Liver (tissue), 3 donors: ENCODE measurements around the gene ATP13A1.

Source experiments
- ATF3 ChIP-seq: IDR thresholded peaks from 2 replicates; pipeline ENCODE4 v1.6.1; 2016; ENCODE audit warnings: antibody characterized with exemption
- CTCF ChIP-seq: fragments of 150-350 bp; IDR thresholded peaks from 2 replicates; pipeline ENCODE4 v1.5.1; 2017; ENCODE audit warnings: improper control_type of control experiment, low read depth, low read length; ENCODE audit not compliant: missing input control
- EGR1 ChIP-seq, 2 donors: IDR thresholded peaks; 2 replicates each; pipeline ENCODE4 v1.6.1; 2016 to 2018; ENCODE audit warnings: antibody characterized with exemption in 2 of 2, low read depth in 2 of 2
- GABPA ChIP-seq, 2 donors: IDR thresholded peaks in 1 of 2; conservative IDR thresholded peaks in 1 of 2; 2 replicates each; pipeline ENCODE4 v1.6.1; 2016; ENCODE audit warnings: antibody characterized with exemption in 2 of 2, mild to moderate bottlenecking in 1 of 2, moderate library complexity in 1 of 2
- JUND ChIP-seq, 2 donors: IDR thresholded peaks; 2 replicates each; pipeline ENCODE4 v1.6.1; 2016; ENCODE audit warnings: antibody characterized with exemption in 2 of 2
- MAX ChIP-seq: IDR thresholded peaks from 2 replicates; pipeline ENCODE4 v1.6.1; 2016; ENCODE audit warnings: antibody characterized with exemption
- NR2F2 ChIP-seq: IDR thresholded peaks from 2 replicates; pipeline ENCODE4 v1.6.1; 2016; ENCODE audit warnings: antibody characterized with exemption
- RAD21 ChIP-seq, 2 donors: IDR thresholded peaks; 2 replicates each; pipeline ENCODE4 v1.6.1; 2016; ENCODE audit warnings: antibody characterized with exemption in 2 of 2, mild to moderate bottlenecking in 2 of 2
- REST ChIP-seq: IDR thresholded peaks from 2 replicates; pipeline ENCODE4 v1.6.1; 2016; ENCODE audit warnings: antibody characterized with exemption, mild to moderate bottlenecking
- SP1 ChIP-seq: IDR thresholded peaks from 2 replicates; pipeline ENCODE4 v1.6.1; 2018; ENCODE audit warnings: antibody characterized with exemption, mild to moderate bottlenecking
- TAF1 ChIP-seq: conservative IDR thresholded peaks from 2 replicates; pipeline ENCODE4 v1.6.1; 2016; ENCODE audit warnings: antibody characterized with exemption, mild to moderate bottlenecking
- YY1 ChIP-seq: IDR thresholded peaks from 2 replicates; pipeline ENCODE4 v1.6.1; 2016; ENCODE audit warnings: antibody characterized with exemption, mild to moderate bottlenecking
- ZBTB33 ChIP-seq: IDR thresholded peaks from 2 replicates; pipeline ENCODE4 v1.6.1; 2016; ENCODE audit warnings: antibody characterized with exemption
- donor health status: healthy.
- donor health status: healthy.

- TF ChIP-seq CTCF (no peak), GABPA (IDR thresholded peaks at IDR 0.05 in 1 of 2, conservative IDR thresholded peaks at IDR 0.05 in 1 of 2) (no peak), TAF1 (no peak), MAX (no peak), REST (no peak), EGR1 (IDR thresholded peaks at IDR 0.05; ENCODE audit: low read depth in 2 of 2) (no peak), ATF3 (no peak), RAD21 (IDR thresholded peaks at IDR 0.05) (no peak), YY1 (no peak), SP1 (no peak), JUND (IDR thresholded peaks at IDR 0.05) (no peak), ZBTB33 (no peak), NR2F2 (no peak)
These were observed 15.9 kb upstream of the ATP13A1 start for GRCh38 chr19:19679176-19680073.
